ENCODE measurements around the gene BHLHE41.

DNA sequence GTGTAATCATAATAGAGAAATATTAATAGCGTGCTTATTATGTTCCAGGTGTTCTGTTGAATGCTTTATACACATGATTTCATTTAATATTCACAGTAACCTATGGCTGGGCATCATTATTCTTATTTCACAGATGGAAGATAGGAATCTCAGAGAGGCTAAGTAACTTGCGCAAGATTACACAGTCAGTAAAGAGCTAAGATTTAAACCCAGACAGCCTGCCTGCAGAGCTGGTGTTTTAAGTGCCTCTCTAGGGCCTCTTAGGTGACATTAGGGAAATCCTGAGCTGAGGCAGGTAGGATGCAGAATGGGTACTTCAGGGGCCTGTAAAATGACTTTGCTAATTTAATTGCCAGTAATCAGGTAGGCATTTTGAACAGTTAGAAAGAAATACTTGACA, 18.5 kb upstream of the BHLHE41 start:
- TF ChIP-seq, protein P1, sequence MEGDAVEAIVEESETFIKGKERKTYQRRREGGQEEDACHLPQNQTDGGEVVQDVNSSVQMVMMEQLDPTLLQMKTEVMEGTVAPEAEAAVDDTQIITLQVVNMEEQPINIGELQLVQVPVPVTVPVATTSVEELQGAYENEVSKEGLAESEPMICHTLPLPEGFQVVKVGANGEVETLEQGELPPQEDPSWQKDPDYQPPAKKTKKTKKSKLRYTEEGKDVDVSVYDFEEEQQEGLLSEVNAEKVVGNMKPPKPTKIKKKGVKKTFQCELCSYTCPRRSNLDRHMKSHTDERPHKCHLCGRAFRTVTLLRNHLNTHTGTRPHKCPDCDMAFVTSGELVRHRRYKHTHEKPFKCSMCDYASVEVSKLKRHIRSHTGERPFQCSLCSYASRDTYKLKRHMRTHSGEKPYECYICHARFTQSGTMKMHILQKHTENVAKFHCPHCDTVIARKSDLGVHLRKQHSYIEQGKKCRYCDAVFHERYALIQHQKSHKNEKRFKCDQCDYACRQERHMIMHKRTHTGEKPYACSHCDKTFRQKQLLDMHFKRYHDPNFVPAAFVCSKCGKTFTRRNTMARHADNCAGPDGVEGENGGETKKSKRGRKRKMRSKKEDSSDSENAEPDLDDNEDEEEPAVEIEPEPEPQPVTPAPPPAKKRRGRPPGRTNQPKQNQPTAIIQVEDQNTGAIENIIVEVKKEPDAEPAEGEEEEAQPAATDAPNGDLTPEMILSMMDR (IDR thresholded peaks at IDR 0.05 in 8 of 11, conservative IDR thresholded peaks at IDR 0.05 in 3 of 11), result no peak
- TF ChIP-seq POLR2AphosphoS5 (IDR thresholded peaks at IDR 0.05) (no peak), POLR2A (IDR thresholded peaks at IDR 0.05) (no peak)

Measured in spleen (tissue), 7 donors.